Right kidney (tissue), 1 donor: Measurements from ENCODE around the gene APOBEC3B.
A peak's percentile ranks its signal among the peaks of the same experiment; 100 is the strongest.
"Not testable (repeated sequence)": the region's sequence is repeated elsewhere in the genome, so short reads cannot be mapped to it uniquely, and the experiment has no call there.

Experiments
- DNase-seq: peaks from one replicate; pipeline ENCODE4 v3.0.0-alpha.2; 2016

Gene APOBEC3B

GRCh38 chr22:38966942-38967341, 15.2 kb upstream of the APOBEC3B start:
- no peak for DNase-seq

DNA sequence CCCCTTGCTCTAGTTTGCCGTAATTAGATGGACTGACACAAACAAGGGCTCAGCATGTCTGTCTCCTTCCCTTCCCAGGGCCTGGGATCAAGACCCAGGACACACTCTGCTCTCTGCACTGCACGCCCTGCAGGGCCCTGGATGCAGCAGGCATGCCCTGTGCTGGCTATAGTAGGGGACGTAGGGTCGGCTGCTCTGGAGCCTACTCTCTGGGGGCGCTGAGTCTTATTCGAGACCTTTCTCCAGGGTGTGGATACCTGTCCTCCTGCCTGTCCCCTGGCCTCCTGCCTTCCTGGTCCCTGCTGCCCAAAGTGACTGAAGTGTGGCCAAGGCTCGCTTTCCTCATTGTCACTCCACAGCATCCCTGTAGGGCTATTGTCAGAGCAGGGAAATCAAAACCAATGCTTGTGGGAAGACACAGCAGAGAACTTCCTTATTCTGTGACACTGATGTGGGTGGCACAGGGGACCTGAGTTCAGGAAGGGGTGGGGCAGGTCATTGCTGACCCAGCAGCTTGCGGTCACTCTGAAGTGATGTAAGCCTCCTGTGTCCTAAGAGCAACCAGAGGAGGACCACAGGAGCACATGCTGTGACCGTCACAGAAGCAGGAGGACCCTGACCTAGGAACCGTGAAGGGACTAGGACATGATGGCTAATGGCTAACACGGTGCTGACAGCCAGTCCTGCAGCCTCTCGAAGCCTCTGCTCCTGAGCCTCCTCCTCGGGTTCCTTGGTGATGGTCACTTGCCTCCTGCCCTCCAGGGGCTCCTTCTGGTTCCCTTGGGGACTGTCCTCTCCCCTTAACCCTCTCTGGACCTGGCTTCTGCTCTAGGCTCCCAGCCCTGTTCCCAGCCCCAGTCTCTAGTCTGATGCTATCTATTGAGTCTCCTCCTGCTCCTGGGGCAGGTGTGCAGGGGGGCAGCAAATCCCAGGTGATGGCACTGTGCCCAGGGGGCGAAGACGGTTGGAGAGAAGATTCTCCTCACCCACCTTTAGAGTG, 14.4 kb upstream of the APOBEC3B start:
- DNase-seq = no peak

GRCh38 chr22:38968801-38969200, 13.3 kb upstream of the APOBEC3B start:
- DNase-seq = no peak

GRCh38 chr22:38970551-38970950, 11.6 kb upstream of the APOBEC3B start:
- DNase-seq = no peak

DNA sequence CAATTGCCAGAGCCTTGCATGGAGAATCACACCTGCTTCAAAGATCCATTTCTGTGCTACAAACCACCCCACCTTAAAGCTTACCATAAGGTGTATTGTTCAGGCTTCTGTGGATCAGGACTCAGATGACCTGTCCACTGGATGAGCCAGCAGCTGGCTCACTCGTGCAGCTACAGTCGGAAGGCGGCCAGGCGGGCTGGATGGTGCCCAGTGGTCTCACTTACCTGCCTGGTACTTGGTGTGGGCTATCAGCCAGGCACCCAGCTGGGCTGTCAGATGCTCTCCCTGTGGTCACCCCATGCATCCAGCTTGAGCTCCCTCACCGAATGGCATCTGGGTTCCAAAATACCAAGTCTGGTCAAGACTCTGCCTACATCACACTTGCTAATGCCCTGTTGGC, 10.9 kb upstream of the APOBEC3B start:
- no peak for DNase-seq

DNA sequence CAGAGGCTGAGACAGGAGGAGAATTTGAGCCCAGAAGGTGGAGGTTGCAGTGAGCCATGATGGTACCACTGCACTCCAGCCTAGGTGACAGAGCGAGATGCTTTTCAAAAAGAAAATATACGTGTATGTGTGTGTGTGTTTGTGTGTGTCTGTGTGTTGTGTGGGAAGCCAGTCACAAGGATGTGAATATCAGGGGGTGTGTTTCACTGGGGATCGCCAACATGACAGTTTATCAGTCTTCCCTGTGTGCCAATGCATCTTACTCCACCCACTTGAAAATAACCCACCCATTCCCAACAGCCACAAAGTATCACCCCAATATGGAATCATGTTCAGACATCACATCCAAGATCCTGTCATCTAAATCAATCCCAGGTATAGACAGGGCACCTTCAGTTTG, 10.4 kb upstream of the APOBEC3B start:
- DNase-seq = no peak

DNA sequence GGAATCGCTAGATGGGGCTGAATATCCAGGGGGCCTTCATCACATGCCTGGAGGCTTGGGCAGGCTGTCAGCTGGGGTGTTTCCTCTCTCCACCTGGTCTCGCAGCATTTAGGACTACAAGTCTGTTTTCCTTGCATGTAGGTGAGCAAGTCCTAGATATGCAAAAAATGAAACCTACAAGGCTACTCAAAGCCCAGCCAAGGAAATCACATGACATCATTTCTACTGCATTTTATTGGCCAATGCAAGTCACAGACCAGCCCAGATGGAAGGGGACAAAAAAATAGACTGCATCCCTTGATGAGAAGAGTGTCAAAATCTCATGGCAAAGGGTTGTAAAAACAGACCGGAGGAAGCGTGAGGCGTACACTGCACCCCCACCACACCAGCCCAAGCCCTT, 9.6 kb upstream of the APOBEC3B start:
- DNase-seq = no peak

DNA sequence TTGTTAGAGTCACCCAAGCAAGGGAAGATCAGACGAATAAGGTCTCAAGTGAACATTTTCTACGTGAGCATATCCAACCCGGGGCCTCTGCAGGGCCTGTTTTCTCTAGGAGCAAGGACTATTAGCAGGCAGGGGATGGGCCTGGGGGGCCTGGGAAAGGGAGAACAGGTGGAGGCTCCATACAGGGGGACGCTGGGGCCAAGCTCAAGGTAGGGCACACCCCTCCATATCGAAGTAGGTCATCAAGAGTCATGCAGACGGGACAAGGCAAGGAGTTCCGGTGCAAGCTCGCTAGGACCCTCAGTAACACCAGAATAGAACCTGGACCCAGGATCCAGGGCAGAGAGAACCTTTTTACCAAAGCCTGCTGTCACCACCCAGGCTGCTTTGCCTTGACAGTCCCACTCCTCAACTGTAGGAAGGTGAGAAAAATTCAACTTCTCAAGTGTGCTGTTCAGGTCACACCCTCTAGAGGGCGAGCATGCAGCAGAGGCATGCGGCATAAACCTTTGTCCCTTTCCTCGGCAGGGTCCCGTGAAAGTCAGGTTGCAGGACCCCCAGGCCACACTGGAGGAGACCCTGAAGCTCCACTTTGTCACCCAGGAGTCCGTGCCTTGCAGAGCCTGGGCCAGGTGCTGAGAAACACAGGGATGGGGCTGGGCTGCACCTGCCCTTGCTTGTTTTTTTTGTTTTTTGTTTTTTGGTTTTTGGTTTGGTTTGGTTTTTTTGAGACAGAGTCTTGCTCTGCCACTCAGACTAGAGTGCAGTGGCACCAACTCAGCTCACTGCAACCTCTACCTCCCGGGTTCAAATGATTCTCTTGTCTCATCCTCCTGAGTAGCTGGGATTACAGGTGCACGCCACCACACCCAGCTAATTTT, 8.6 kb upstream of the APOBEC3B start:
- DNase-seq = peak; percentile 20

DNA sequence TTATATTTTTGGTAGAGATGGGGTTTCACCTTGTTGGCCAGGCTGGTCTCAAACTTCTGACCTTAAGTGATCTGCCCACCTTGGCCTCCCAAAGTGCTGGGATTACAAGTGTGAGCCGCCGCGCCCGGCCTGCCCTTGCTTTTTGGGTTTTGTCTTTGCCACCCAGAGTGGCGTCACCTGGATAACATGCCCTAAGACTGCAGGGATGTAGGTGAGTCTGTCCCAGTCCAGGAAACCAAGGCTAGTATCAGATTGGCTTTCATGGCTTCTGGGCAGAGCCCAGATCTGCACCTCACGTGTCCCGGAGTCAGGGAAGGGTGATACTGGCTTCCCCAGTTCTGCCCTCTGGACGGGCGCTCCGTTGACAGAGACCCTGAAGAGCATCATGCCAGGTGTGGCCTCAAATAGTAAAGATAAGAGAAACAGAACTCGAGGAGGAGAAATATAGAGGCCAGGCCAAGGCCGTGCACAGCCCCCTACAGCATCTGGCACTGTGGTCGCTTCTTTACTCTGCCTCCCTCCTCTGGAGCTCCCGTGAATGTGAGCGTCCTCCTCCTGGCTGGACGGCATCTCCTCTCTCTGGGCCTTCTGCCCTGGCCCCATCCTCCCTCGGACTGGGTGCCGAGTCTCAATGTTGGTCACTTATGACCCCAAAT, 7.8 kb upstream of the APOBEC3B start:
- DNase-seq = no peak

DNA sequence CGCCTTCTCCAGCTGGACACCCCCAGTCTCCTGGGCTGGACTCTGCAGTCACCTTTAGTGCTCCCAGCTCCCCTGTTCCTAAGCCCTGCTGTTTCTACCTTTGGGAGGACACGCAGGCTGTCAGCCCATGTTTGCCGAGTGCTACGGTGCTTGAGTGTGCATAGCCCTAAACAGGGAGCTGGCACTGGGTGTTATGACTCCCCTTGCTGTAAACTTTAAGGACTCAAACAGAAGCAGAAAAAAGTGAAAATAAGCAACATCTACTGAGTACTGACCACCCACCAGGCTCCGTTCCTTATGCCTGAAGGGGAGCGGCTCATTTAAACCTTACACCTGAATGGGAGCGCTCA, 7.3 kb upstream of the APOBEC3B start:
- DNase-seq = no peak

GRCh38 chr22:38977289-38977688, 4.9 kb upstream of the APOBEC3B start:
- not testable (repeated sequence) for DNase-seq

DNA sequence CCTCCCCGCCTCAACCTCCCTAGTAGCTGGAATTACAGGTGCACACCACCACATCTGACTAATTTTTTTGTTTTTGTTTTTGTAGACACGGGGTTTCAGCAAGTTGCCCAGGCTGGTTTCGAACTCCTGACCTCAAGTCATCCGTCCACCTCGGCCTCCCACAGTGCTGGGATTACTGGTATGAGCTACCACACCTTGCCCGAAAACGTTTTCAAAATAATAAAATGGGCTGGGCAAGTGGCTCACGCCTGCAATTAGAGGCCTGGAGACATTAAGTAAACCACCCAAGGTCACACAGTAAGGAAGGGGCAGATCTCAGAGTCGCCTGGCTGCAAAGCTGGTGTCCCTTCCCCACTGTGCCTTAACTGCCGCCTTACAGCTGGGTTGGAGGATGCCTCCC, 1.6 kb upstream of the APOBEC3B start:
- not testable (repeated sequence) for DNase-seq

DNA sequence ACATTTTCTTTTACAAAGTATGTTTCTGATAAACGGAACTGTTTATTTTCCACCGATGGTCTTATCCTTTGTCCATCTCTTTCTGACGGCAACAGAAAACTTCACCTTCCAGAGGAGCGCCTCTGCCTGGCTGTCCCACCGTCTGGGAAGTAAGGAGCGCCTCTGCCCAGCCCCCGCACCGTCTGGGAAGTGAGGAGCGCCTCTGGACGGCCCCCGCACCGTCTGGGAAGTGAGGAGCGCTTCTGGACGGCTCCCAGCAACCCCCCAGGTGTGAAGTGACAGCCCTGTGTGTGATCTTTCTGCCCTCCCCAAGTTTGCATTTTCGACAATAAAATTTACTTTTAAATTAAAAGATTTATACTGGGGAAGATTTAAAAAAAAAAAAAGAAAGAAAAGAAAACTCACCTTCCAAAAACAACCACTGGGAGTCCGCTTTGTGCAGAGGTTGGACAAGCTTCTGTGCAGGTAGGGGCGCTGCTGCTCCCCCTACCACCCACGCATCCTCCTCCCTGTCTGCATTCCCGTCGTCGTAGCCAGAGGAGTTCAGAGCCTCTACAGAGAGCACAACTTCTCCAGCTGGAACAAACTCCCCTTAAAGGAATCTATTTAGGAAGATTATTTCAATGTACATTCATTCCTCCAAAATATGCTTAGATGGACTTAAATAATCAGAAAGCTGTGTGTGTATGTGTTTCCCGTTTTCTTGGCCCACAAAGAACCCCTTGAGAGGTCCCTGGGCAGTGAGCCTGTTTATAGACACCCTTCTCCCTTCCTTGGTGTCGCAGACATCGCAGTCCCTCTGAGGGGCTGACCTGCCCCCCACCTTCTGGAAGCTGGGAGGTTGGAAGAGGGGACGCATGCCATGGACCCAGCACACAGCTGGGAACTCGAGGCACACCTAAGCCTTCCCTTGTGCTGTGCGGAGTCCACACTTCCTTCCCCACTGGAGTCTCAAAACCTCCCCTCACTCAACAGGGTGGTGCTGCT, 849 bp upstream of the APOBEC3B start:
- peak; percentile 56 for DNase-seq

GRCh38 chr22:38984224-38984623, 2.1 kb downstream of the APOBEC3B start:
- DNase-seq = no peak

DNA sequence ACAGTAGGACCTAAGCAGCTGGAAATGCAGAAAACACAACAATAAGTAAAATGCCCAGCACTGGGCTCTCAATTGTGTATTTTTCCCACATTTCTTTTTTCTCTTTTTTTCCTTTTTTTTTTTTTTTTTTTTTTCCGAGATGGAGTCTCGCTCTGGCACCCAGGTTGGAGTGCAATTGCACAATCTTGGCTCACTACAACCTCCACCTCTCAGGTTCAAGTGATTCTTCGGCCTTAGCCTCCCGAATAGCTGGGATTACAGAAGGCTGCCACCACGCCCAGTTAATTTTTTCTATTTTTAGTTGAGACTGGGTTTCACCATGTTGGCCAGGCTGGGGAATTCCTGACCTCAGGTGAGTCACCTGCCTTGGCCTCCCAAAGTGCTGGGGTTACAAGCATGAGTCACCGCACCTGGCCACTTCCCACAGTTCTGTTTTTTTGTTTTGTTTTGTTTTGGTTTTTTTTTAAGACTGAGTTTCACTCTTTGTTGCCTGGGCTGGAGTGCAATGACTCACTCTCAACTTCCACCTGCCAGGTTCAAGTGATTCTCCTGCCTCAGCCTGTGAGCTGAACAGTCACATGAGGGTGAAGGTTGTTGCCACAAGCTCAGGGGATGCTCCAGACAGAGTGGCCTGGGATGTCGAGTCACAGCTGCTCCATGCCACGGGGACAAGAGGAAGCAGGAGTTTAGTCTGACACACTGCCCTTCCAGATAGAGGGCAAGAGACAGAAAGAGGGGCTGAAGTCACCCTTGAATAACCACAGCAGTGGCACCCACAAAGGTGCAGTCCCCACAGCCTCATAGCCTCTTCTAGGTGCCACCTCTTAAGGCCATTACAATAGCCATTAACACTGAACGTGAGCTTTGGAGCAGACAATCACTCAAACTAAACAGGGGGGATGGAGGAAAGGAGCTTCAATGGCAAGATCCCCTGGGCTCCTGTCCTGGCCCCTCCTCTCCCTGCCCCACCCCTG, 2.9 kb downstream of the APOBEC3B start:
- not testable (repeated sequence) for DNase-seq

DNA sequence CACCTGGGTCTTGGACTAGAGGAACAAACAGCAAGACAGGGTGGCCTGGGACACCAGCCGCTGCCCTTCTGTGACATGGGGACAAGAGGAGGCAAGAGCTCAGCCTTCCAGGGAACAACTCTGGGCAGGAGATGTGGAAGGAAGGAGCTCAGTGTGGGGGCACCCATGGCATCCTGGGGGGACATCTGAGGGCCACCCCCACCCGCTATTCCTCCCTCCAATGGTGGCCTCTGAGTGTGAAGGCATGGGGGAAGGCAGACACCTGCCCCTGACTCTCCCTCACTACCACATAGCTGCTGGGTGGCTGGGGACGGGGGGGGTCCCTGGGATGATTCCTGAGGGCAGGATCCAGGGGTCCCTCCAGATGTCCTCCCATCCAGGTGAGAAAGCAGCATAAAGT, 4.5 kb downstream of the APOBEC3B start:
- DNase-seq = no peak

DNA sequence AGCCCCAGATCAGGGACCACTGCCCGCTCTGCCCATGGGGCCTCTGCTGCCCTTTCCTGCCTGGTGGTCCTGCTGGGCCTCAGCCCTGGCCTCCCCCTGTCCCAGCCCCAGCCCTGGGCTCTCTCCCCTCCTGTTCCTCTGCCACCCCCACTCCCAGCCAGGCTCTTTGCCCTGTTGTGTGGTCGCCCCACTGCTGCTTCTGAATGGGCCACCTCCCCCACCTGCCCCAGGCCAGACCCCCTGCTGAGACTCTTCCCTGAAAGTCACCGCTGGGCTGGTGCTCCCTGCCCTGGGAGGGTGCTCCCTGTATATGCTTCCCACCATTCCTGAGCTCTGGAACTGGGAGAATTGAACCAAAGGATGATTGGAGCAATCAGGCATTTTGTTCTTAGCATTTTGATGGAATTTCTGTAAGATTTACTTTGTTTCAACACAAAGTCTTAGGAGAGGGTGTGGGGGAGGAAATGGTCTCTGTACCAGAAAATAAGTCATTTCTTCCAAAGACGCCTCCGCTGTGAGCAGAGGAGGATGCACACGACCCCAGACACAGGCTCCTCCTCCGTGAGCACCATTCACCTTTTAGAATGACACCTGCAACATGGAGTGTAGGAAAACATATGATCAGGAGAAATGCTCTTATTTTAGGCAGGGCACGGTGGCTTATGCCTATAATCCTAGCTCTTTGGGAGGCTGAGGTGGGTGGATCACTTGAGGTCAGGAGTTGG, 5.2 kb downstream of the APOBEC3B start:
- DNase-seq = no peak

GRCh38 chr22:38989466-38989865, 7.3 kb downstream of the APOBEC3B start:
- no peak for DNase-seq

- peak; percentile 22 for DNase-seq
These were observed 10.8 kb downstream of the APOBEC3B start for GRCh38 chr22:38992871-38993371.
